AG10803 (cell line): ENCODE measurements around the gene USH1C.

ENCODE experiments used
- DNase-seq: peaks from one replicate; pipeline ENCODE4 v3.0.0; 2010; ENCODE audit warnings: low read depth
- H3K4me3 ChIP-seq: 2 replicates; pipeline ENCODE4 v1.5.1; 2011; ENCODE audit warnings: mild to moderate bottlenecking, low read length, control low read depth
- TF ChIP-seq, protein P1 (sequence below): conservative IDR thresholded peaks from 2 replicates; pipeline ENCODE4 v1.5.1; 2011; ENCODE audit warnings: mild to moderate bottlenecking, low read length, control low read depth, inconsistent platforms

The USH1C gene

GRCh38 chr11:17540807-17541206 is 3.4 kb downstream of the USH1C start:
- no peak for DNase-seq
- TF ChIP-seq, protein P1, sequence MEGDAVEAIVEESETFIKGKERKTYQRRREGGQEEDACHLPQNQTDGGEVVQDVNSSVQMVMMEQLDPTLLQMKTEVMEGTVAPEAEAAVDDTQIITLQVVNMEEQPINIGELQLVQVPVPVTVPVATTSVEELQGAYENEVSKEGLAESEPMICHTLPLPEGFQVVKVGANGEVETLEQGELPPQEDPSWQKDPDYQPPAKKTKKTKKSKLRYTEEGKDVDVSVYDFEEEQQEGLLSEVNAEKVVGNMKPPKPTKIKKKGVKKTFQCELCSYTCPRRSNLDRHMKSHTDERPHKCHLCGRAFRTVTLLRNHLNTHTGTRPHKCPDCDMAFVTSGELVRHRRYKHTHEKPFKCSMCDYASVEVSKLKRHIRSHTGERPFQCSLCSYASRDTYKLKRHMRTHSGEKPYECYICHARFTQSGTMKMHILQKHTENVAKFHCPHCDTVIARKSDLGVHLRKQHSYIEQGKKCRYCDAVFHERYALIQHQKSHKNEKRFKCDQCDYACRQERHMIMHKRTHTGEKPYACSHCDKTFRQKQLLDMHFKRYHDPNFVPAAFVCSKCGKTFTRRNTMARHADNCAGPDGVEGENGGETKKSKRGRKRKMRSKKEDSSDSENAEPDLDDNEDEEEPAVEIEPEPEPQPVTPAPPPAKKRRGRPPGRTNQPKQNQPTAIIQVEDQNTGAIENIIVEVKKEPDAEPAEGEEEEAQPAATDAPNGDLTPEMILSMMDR = no peak
- H3K4me3 ChIP-seq = no peak overlapping the region

GRCh38 chr11:17538731-17539130 is 5.5 kb downstream of the USH1C start:
- no peak for DNase-seq
- H3K4me3 ChIP-seq = no peak overlapping the region
- TF ChIP-seq, protein P1 = no peak

DNA sequence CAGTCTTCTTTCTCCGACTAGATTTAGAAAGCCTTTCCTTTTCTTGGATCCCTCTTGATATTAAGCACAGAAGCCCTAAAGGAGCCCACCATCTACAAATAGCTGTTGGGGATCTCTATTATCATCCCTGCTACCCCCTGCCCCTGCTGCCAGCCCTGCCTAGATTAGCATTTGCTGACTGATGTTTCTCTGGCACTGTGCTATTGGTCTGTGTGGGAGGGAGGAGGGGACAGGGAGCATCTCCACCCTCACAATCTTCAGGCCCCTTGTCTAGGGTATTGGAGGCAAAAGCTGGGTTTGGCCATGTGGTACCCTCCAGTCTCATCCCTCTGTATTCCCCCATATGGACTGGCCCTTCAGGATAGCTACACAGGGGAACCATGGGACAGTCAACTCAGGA is 6.2 kb downstream of the USH1C start:
- TF ChIP-seq, protein P1 = no peak
- no peak overlapping the region for H3K4me3 ChIP-seq
- DNase-seq = no peak

DNA sequence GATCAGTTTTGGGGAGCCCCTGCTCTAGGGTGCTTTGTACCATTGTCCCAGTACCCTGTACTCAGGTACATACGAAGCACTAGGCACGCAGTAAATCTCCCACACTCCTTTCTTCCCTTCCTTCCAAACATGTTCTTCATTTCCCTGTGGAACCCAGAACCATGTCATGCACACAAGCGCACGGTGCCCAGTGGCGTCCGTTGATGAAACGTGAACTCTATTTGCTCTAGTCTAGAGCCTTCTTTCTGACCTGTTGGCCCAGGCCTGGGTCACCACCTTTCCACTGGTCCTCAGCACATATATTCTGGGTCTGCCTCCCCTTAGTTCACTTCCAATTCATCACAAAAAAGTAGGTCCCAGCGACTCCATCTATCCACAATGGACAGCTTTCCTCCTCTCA is 7.0 kb downstream of the USH1C start:
- DNase-seq = no peak
- TF ChIP-seq, protein P1 = no peak
- H3K4me3 ChIP-seq = no peak overlapping the region

- TF ChIP-seq, protein P1 = no peak
- H3K4me3 ChIP-seq = no peak overlapping the region
Observed at GRCh38 chr11:17535488-17535887, 8.7 kb downstream of the USH1C start.

GRCh38 chr11:17533778-17534415 is 10.3 kb downstream of the USH1C start:
- TF ChIP-seq, protein P1 = no peak
- DNase-seq = no peak
- no peak overlapping the region for H3K4me3 ChIP-seq

More at GRCh38 chr11:17535488-17535887, 8.7 kb downstream of the USH1C start:
- no peak for DNase-seq

DNA sequence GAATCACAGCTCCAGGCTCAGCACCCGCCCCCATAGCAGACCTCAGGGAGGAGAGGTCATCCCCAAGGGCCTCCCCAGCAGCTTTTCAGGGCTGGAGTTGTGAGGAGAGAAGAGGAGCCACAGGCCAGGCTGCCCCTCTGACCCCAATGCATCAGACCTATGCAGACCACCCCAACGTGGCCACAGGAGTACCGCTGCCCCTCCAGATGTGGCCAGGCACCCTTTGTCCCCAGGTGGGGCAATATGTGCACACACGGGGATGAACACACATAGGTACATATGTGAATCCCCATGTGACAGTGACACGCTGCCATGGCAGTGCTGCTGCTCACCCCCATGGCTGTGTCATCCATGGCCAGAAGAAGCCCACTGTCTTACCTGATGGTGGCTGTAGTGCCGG is 10.9 kb downstream of the USH1C start:
- no peak overlapping the region for H3K4me3 ChIP-seq
- TF ChIP-seq, protein P1 = no peak

More for the DNA sequence above, 10.9 kb downstream of the USH1C start:
- no peak for DNase-seq
